ENCODE measurements around the gene SRCIN1.

- no peak for TF ChIP-seq CTCF (IDR thresholded peaks at IDR 0.05)
- no peak for TF ChIP-seq ZFX (IDR thresholded peaks at IDR 0.05; ENCODE audit: borderline replicate concordance)
These were observed 11.6 kb downstream of the SRCIN1 start for GRCh38 chr17:38594152-38594551.

Data from 22Rv1 (cell line).